GM23248 (cell line): ENCODE measurements around the gene PARVA. TPM values are rescaled to one million over a fixed set of nuclear protein-coding genes. Genes with fewer than 3 reads are reported as not detected.
A peak's percentile ranks its signal among the peaks of the same experiment; 100 is the strongest.

ENCODE experiments used
- DNase-seq: peaks from one replicate; pipeline ENCODE4 v3.0.0-alpha.2; 2015
- H2AFZ ChIP-seq: fragments of 200-600 bp; sonication (generic); 2 replicates; pipeline ENCODE4 v1.6.1; 2016; ENCODE audit warnings: antibody characterized with exemption
- H3F3A ChIP-seq: fragments of 200-600 bp; sonication (generic); 2 replicates; pipeline ENCODE4 v1.6.1; 2016; ENCODE audit warnings: mild to moderate bottlenecking, antibody characterized with exemption, mixed run types; ENCODE audit not compliant: insufficient read depth
- H3K27ac ChIP-seq: fragments of 200-600 bp; sonication (generic); 2 replicates; pipeline ENCODE4 v1.5.1; 2016; ENCODE audit warnings: mild to moderate bottlenecking
- H3K27me3 ChIP-seq: fragments of 200-600 bp; sonication (generic); replicated peaks from 2 replicates; pipeline ENCODE4 v1.6.1; 2016; ENCODE audit warnings: mild to moderate bottlenecking; ENCODE audit not compliant: insufficient read depth
- H3K36me3 ChIP-seq: fragments of 200-600 bp; sonication (generic); 2 replicates; pipeline ENCODE4 v1.6.1; 2016; ENCODE audit warnings: low read depth, mild to moderate bottlenecking
- H3K4me1 ChIP-seq: fragments of 200-600 bp; sonication (generic); 2 replicates; pipeline ENCODE4 v1.6.1; 2016; ENCODE audit warnings: mild to moderate bottlenecking; ENCODE audit not compliant: insufficient read depth
- H3K4me2 ChIP-seq: fragments of 200-600 bp; sonication (generic); one replicate; pipeline ENCODE4 v1.6.1; 2016; ENCODE audit warnings: mild to moderate bottlenecking; ENCODE audit not compliant: unreplicated experiment
- H3K4me3 ChIP-seq: fragments of 200-600 bp; sonication (generic); 2 replicates; pipeline ENCODE4 v1.5.1; 2016; ENCODE audit warnings: mild to moderate bottlenecking
- H3K79me2 ChIP-seq: fragments of 200-600 bp; sonication (generic); 2 replicates; pipeline ENCODE4 v1.6.1; 2016; ENCODE audit warnings: mild to moderate bottlenecking; ENCODE audit not compliant: insufficient read depth
- H3K9ac ChIP-seq: fragments of 200-600 bp; sonication (generic); 2 replicates; pipeline ENCODE4 v1.6.1; 2016; ENCODE audit warnings: mild to moderate bottlenecking
- H3K9me2 ChIP-seq: fragments of 200-600 bp; sonication (generic); 2 replicates; pipeline ENCODE4 v1.6.1; 2016; ENCODE audit warnings: mixed run types, mild to moderate bottlenecking, moderate library complexity; ENCODE audit not compliant: insufficient read depth
- H3K9me3 ChIP-seq: fragments of 200-600 bp; sonication (generic); one replicate; pipeline ENCODE4 v1.6.1; 2017; ENCODE audit warnings: low read depth
- H4K20me1 ChIP-seq: fragments of 200-600 bp; sonication (generic); 2 replicates; pipeline ENCODE4 v1.6.0; 2016; ENCODE audit not compliant: insufficient read depth
- EZH2 ChIP-seq: fragments of 200-600 bp; sonication (generic); IDR thresholded peaks from 2 replicates; pipeline ENCODE4 v1.6.1; 2018; ENCODE audit warnings: antibody characterized with exemption, mild to moderate bottlenecking; ENCODE audit not compliant: insufficient read depth, poor library complexity, severe bottlenecking
- EZH2phosphoT487 ChIP-seq: fragments of 200-600 bp; sonication (generic); IDR thresholded peaks from 2 replicates; pipeline ENCODE4 v1.6.1; 2018; ENCODE audit warnings: antibody characterized with exemption, moderate library complexity, mild to moderate bottlenecking, low read depth; ENCODE audit not compliant: insufficient read depth
- whole genome bisulfite sequencing, 2 experiments: methylation state at CpG; one replicate each; pipeline ENCODE4 v1.1.6; 2015 to 2017; ENCODE audit warnings: low lambda C conversion rate in 2 of 2, low coverage in 1 of 2; ENCODE audit errors: missing lambda C conversion rate in 2 of 2; 5-methylcytosine and 5-hydroxymethylcytosine counted together
- in situ Hi-C: fragments of 300-500 bp; cut with MboI; formaldehyde crosslinking; loops from 2 replicates; pipeline ENCODE4 v1.15.0; 2020
- polyA plus RNA-seq: library from polyadenylated mRNA; unstranded; fragments of >200 nt; fragmentation: Nextera tagmentation; extraction: Ambion mirVana; gene quantifications from 2 replicates; pipeline ENCODE4 v1.2.1, GENCODE V29; 2016
- total RNA-seq: library from RNA; depleted of rRNA; stranded (reverse); fragments of >200 nt; shearing (Covaris generic); gene quantifications from 2 replicates; pipeline ENCODE4 v1.2.3, GENCODE V29; 2014

Gene PARVA
- total and polyA plus RNA-seq, 2 experiments from 2014 or later, result 87.9 to 121 TPM

GRCh38 chr11:12380565-12381325 lies 3.4 kb downstream of the PARVA start:
- Histone ChIP-seq H4K20me1 (peaks cover 5% of the 10 kb centered on the region; the same call in 1 of the 2 replicates), H3F3A (peaks cover 18% of the 10 kb centered on the region), H3K4me2 (no peak overlapping the region), H3K4me1 (peaks cover 24% of the 10 kb centered on the region), H3K9ac (no peak overlapping the region), H3K79me2 (peaks cover 77% of the 10 kb centered on the region), H3K9me2 (no peaks in the 10 kb centered on the region), H3K36me3 (peaks cover 6% of the 10 kb centered on the region; the same call in 1 of the 2 replicates), H2AFZ (no peak overlapping the region), H3K27me3 (no peaks in the 10 kb centered on the region), H3K9me3 (no peaks in the 10 kb centered on the region), H3K27ac (no peak overlapping the region), H3K4me3 (no peak overlapping the region)
- TF ChIP-seq EZH2phosphoT487 (no peak), EZH2 (no peak)
- in situ Hi-C loops, result no loop called here
- WGBS, 2 experiments, result 91 to 96% methylated on average over 9 of the region's 9 CpGs
- no peak for DNase-seq

GRCh38 chr11:12381875-12382274 lies 4.5 kb downstream of the PARVA start:
- WGBS, 2 experiments, result 87% methylated on average over 9 of the region's 9 CpGs
- H3K9ac ChIP-seq, result no peak overlapping the region
- H3K4me1 ChIP-seq, result peaks cover 13% of the 10 kb centered on the region
- H3K27ac ChIP-seq, result no peak overlapping the region
- no peak overlapping the region for H3K4me3 ChIP-seq
- TF ChIP-seq EZH2phosphoT487 (no peak), EZH2 (no peak)
- H3K9me2 ChIP-seq, result no peaks in the 10 kb centered on the region
- in situ Hi-C loops, result no loop called here
- no peak overlapping the region for H3K4me2 ChIP-seq
- peaks cover 10% of the 10 kb centered on the region for H3F3A ChIP-seq
- DNase-seq, result no peak
- H3K27me3 ChIP-seq, result no peaks in the 10 kb centered on the region
- no peak overlapping the region for H2AFZ ChIP-seq
- H3K36me3 ChIP-seq, result peaks cover 6% of the 10 kb centered on the region; the same call in 1 of the 2 replicates
- peaks cover 5% of the 10 kb centered on the region; the same call in 1 of the 2 replicates for H4K20me1 ChIP-seq
- no peaks in the 10 kb centered on the region for H3K9me3 ChIP-seq
- H3K79me2 ChIP-seq, result peaks cover 89% of the 10 kb centered on the region

- peak; percentile 46 for DNase-seq
- no peak for TF ChIP-seq EZH2phosphoT487
- no peak for TF ChIP-seq EZH2
- H3K4me1 ChIP-seq, result peaks cover 10% of the 10 kb centered on the region
- H3K79me2 ChIP-seq, result peaks cover 94% of the 10 kb centered on the region
- no peak overlapping the region for H3K27ac ChIP-seq
- 90 to 97% methylated on average over 1 of the region's 1 CpG for WGBS, 2 experiments
- no peak overlapping the region for H3K4me3 ChIP-seq
- peaks cover 7% of the 10 kb centered on the region; the same call in 1 of the 2 replicates for H3F3A ChIP-seq
- no peak overlapping the region for H3K9ac ChIP-seq
- in situ Hi-C loops, result no loop called here
- H4K20me1 ChIP-seq, result peaks cover 5% of the 10 kb centered on the region; the same call in 1 of the 2 replicates
- no peaks in the 10 kb centered on the region for H3K9me3 ChIP-seq
- H3K27me3 ChIP-seq, result no peaks in the 10 kb centered on the region
- peaks cover 6% of the 10 kb centered on the region; the same call in 1 of the 2 replicates for H3K36me3 ChIP-seq
- H3K9me2 ChIP-seq, result no peaks in the 10 kb centered on the region
- no peak overlapping the region for H2AFZ ChIP-seq
- no peak overlapping the region for H3K4me2 ChIP-seq
These were observed 5.1 kb downstream of the PARVA start for GRCh38 chr11:12382451-12382850.

- no peaks in the 10 kb centered on the region for H3K9me3 ChIP-seq
- H3K27ac ChIP-seq, result no peak overlapping the region
- no peak for DNase-seq
- H3K79me2 ChIP-seq, result peaks cover 100% of the 10 kb centered on the region
- H3K4me1 ChIP-seq, result peaks cover 21% of the 10 kb centered on the region
- no peak overlapping the region for H2AFZ ChIP-seq
- no peak overlapping the region for H3K4me2 ChIP-seq
- no peaks in the 10 kb centered on the region for H3K27me3 ChIP-seq
- H3F3A ChIP-seq, result peaks cover 29% of the 10 kb centered on the region
- H3K36me3 ChIP-seq, result peaks cover 5% of the 10 kb centered on the region; the same call in 1 of the 2 replicates
- in situ Hi-C loops, result no loop called here
- no peak overlapping the region for H3K4me3 ChIP-seq
- no peak for TF ChIP-seq EZH2
- no peak for TF ChIP-seq EZH2phosphoT487
- no peak overlapping the region for H3K9ac ChIP-seq
- 94 to 100% methylated on average over 1 of the region's 1 CpG for WGBS, 2 experiments
- H4K20me1 ChIP-seq, result peaks cover 12% of the 10 kb centered on the region; the same call in 1 of the 2 replicates
- no peaks in the 10 kb centered on the region for H3K9me2 ChIP-seq
These were observed 8.9 kb downstream of the PARVA start for GRCh38 chr11:12386309-12386708.
